ENCODE measurements around the gene PCGF3.
"Not testable (repeated sequence)": the region's sequence is repeated elsewhere in the genome, so short reads cannot be mapped to it uniquely, and the experiment has no call there.

Gene PCGF3

GRCh38 chr4:789571-790465 lies 84.2 kb downstream of the PCGF3 start:
- DNase-seq (ENCODE audit: low read depth, low spot score): no peak
- H3K27ac ChIP-seq: no peak overlapping the region

DNA sequence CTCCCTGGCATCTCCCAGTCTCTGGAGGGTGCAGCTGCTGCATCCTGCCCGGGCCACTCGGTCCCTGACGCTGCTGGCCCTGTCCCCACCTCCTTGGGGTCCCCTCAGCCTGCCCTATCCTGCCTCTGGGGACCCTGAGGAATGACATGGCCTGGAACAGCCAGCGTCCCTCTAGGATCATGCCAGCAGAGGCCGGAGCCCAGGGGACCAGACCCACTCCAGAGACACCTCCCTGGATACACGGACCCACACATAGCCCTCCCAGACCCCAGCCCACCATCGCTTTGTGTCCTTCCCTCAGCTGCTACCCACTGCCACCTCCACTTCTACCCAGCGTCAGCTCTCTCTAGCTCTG lies 84.8 kb downstream of the PCGF3 start:
- DNase-seq (ENCODE audit: low read depth, low spot score): no peak
- H3K27ac ChIP-seq: no peak overlapping the region

DNA sequence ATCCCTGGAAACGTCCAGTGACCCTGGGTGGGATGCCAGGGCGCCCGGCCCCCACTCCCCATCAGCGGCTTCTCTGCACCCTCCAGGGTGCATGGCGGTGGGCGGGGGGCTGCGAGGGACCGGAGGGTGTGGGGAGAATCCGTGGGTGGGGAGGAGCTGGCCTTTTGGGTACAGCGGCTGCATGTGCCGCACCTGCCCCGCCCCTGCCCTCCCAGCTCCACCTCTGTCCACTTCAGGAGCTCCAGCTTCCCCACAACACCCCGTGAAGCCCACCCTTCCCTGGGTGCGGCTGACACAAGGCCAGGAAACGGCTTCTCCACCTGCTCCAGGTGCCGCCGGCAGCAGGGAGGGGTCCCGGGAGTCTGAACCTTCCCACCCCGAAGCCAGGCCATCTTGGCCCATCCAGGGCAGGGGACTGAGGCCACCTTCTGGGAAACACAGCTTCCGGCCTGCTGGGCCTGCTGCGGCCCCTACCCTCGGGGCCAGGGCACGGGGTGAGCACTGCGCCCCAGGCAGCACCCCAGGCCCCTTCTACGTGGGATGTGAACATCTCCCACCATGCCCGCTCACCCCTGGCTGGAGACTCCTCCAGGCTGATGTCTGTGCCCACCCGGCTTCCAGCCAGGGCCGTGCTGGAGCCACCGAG lies 85.7 kb downstream of the PCGF3 start:
- no peak overlapping the region for H3K27ac ChIP-seq
- DNase-seq (ENCODE audit: low read depth, low spot score): no peak

GRCh38 chr4:791898-792625 lies 86.4 kb downstream of the PCGF3 start:
- DNase-seq (ENCODE audit: low read depth, low spot score): no peak

DNA sequence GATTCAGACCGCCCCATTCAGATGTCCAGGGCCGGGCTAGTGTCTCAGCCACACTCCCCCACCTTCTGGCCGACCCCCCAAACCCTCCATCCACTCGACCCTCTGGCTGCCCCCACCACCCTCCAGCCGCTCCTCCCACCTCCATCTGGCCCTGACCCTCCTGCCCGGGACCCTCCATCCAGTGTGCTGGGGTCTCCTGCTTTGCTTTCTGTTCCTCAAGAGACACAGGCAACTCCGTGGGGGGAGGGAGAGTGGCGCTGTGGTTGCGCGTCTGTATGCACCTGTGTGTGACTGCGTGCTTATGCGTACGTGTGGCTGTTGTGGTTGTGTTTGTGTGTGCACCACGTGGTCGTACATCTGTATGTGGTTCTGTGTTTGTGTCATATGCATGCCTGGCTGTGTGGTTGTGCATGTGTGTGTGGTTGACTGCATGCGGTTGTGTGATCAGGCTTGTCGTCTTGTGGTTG lies 87.0 kb downstream of the PCGF3 start:
- no peak for DNase-seq (ENCODE audit: low read depth, low spot score)
- H3K27ac ChIP-seq: no peak overlapping the region

More at GRCh38 chr4:791898-792625, 86.4 kb downstream of the PCGF3 start:
- no peak overlapping the region for H3K27ac ChIP-seq

DNA sequence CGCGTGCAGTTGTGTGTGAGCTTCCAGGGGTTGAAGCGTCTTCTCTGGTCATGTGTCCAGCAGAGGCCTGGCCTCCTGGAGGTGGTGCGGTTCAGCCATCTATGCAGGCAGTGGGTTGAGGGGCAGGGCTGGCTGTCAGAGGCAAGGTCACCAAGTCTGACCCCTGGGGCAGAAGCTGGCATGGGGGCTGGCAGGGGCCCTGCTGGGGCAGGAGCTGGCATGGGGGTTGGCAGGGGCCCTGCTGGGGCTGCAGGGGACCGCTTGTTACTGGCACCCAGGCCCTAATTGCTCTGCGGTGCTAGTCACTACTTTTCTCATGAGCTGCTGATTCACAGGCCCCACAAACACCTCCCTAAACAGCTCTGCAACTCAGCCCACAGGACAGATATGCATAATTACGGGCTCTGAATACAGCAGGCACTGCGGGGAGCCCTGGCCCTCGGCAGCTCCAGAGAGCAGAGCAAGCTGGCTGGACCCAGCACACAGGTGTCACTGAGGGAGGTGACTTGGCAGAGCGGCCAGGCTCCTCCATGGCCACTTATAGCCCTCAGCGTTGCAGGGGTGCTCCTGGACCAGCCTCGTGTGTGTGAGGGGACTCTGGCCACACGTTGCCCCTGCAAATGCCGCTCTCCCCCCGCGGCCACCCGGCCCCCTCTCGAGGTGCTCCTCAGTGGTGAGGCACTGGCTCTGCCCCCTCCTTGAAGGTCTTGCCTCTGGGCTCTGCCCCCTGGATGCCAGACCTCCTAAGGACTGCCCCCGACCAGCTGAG lies 87.6 kb downstream of the PCGF3 start:
- no peak overlapping the region for H3K27ac ChIP-seq
- no peak for DNase-seq (ENCODE audit: low read depth, low spot score)

DNA sequence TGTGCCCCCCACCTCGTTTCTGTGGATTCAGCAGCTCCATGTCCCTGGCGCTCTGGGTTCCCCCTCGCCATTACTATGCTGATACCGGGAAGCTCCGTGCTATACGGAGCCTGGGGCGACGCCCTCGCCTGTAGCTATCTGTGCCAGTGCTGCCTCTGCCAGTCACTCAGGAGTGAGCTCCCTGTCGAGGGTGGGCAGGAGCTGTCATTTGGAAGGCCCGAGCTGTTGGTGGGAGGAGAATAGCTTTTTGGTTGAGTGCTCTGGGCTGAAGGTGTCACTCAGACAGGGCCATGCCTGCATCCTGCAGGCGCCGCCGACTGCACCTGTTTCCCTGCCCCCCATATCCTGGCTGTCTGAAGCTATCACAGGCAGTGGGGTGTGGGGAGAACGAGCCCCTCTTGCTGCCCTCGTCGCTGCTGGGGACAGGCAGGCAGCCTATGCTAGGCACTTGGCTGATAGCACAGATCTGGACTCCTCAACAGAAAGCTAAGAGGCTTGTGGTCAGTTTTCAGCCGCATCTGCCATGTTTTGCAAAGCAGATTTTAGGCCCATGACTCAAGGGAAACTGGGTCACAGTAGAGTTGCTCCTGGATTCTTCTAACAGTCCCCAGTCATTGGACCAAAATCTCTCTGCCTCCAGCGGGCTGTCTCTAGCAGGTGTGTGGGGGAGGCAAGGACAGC lies 88.4 kb downstream of the PCGF3 start:
- no peak for DNase-seq (ENCODE audit: low read depth, low spot score)
- H3K27ac ChIP-seq: no peak overlapping the region

DNA sequence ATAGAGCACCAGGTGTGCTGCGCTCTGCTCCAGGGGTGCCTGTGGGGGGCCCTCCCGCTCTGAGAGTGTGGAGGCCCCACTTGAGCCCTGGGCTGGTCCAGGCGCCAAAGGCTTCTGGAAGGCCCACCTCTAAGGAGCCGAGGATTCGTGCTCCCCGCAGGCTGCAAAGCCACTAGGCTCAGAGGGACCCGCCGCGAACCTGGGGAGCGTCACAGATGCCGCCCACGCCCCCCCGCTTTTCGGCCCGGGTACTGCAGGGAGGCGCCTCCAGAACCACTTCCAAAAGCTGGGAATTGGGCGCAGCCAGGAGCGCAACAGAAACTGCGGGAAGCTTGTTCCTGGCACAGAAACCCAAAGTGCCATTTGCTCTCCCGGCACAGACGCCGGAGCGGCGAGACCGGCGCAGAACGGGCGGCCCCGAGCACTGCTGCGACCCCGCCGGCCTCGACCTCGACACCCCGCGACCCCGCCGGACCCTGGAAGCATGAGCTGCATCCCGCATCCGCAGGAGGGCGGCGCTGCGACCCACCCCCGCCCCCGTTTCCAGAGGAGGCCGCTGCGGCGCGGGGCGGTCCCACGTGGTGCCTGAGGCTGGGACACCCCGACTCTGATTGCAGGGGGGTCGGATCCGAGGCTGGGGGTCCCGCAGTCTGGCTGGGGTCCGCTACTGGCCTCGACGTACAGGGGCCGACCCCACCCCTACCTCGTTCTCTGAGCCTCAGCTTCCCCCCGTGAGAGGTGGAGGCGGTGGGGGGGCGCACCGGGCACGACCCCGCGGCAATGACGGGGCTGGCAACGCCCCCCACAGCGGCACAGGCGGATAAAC lies 89.5 kb downstream of the PCGF3 start:
- no peak for DNase-seq (ENCODE audit: low read depth, low spot score)
- H3K27ac ChIP-seq: no peak overlapping the region

DNA sequence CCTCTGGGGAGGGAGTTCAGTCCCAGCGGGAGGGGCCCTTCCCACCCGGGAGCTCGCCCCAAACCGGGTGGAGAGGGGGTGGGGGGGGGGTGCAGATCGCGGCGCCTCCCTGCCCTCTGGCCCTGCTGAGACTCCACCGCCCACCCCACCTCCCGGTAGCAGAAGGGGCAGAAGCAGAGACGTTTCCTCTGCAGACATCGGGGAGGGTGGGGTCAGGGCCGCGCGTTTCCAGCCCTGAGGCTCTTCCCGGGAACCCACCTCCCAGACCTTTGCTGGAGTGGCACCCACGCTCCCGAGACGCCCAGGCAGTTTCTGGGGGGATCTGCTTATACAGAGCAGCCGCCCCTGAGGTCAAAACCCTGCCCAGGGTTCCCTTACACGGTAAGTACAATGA lies 90.1 kb downstream of the PCGF3 start:
- no peak for DNase-seq (ENCODE audit: low read depth, low spot score)
- H3K27ac ChIP-seq: no peak overlapping the region

- DNase-seq (ENCODE audit: low read depth, low spot score): no peak
- no peak overlapping the region for H3K27ac ChIP-seq
Observed at GRCh38 chr4:796206-796605, 90.6 kb downstream of the PCGF3 start.

- H3K27ac ChIP-seq: no peak overlapping the region
- no peak for DNase-seq (ENCODE audit: low read depth, low spot score)
Observed at GRCh38 chr4:797066-797465, 91.4 kb downstream of the PCGF3 start.

GRCh38 chr4:801436-802124 lies 95.9 kb downstream of the PCGF3 start:
- no peak overlapping the region for H3K27ac ChIP-seq
- no peak for DNase-seq (ENCODE audit: low read depth, low spot score)

- no peak for DNase-seq (ENCODE audit: low read depth, low spot score)
- H3K27ac ChIP-seq: no peak overlapping the region
Observed at GRCh38 chr4:803884-804283, 98.3 kb downstream of the PCGF3 start.

GRCh38 chr4:804804-805203 lies 99.2 kb downstream of the PCGF3 start:
- no peak overlapping the region for H3K27ac ChIP-seq
- no peak for DNase-seq (ENCODE audit: low read depth, low spot score)

DNA sequence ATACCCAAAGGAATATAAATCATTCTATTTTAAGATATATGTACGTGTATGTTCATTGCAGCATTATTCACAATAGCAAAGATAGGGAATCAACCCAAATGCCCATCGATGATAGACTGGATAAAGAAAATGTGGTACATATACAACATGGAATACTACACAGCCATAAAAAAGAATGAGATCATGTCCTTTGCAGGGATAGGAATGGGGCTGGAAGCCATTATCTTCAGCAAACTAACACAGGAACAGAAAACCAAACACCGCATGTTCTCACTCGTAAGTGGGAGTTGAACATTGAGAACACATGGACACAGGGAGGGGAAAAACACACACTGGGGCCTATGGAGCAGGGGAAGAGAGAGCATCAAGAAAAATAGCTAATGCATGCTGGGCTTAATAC lies 101.3 kb downstream of the PCGF3 start:
- not testable (repeated sequence) for H3K27ac ChIP-seq; DNase-seq (ENCODE audit: low read depth, low spot score)

GRCh38 chr4:807792-808191 lies 102.2 kb downstream of the PCGF3 start:
- H3K27ac ChIP-seq: no peak overlapping the region
- DNase-seq (ENCODE audit: low read depth, low spot score): no peak

- H3K27ac ChIP-seq: no peak overlapping the region
- DNase-seq (ENCODE audit: low read depth, low spot score): no peak
Observed at GRCh38 chr4:808860-809570, 103.4 kb downstream of the PCGF3 start.

GRCh38 chr4:813900-814299 lies 108.3 kb downstream of the PCGF3 start:
- no peak for DNase-seq (ENCODE audit: low read depth, low spot score)
- H3K27ac ChIP-seq: no peak overlapping the region
